ENCODE results near the gene COLGALT1. TPM values are rescaled to one million over a fixed set of nuclear protein-coding genes. Genes with fewer than 3 reads are reported as not detected.
A peak's percentile ranks its signal among the peaks of the same experiment; 100 is the strongest.

COLGALT1 gene
- total and polyA plus RNA-seq, 9 of the 15 experiments (the other 6 are each of a cell fraction or from before 2014, with no cell fraction given): 4.9 to 119 (median 82.6) TPM

GRCh38 chr19:17555929-17556813 lies 722 bp downstream of the COLGALT1 start (continued):
- TF ChIP-seq BCLAF1 (IDR thresholded peaks at IDR 0.05; ENCODE audit: borderline replicate concordance in 1 of 2, control insufficient read depth in 1 of 2, low read depth in 2 of 2, low read length in 1 of 2) (no peak), KHSRP (IDR thresholded peaks at IDR 0.05) (no peak), SLC30A9 (CRISPR knock-in tag; IDR thresholded peaks at IDR 0.05) (no peak), DNMT1 (IDR thresholded peaks at IDR 0.05) (no peak), ZFX (CRISPR knock-in tag; IDR thresholded peaks at IDR 0.05) (peak; percentile 35), ZNF263 (CRISPR knock-in tag; IDR thresholded peaks at IDR 0.05; ENCODE audit: borderline replicate concordance) (no peak), CHCHD3 (CRISPR knock-in tag; IDR thresholded peaks at IDR 0.05) (no peak), UBTF (IDR thresholded peaks at IDR 0.05; ENCODE audit: borderline replicate concordance in 1 of 2, low read depth in 2 of 2, low read length in 2 of 2) (no peak; a peak in 1 of 4 replicates), ARNT (IDR thresholded peaks at IDR 0.05) (no peak), CBFA2T2 (conservative IDR thresholded peaks at IDR 0.05) (no peak), EZH2 (IDR thresholded peaks at IDR 0.05; ENCODE audit: borderline replicate concordance, low read depth, low read length) (no peak), C11orf30 (IDR thresholded peaks at IDR 0.05; ENCODE audit: low read depth) (no peak), FOSL1 (tag; conservative IDR thresholded peaks at IDR 0.05) (no peak), ZBTB26 (CRISPR knock-in tag; IDR thresholded peaks at IDR 0.05) (no peak), PKNOX1 (IDR thresholded peaks at IDR 0.05) (no peak), PCBP1 (IDR thresholded peaks at IDR 0.05; ENCODE audit: low read depth, low read length, poor library complexity, severe bottlenecking) (no peak), POLR3G (IDR thresholded peaks at IDR 0.05; ENCODE audit: extremely low read depth, insufficient read length, insufficient replicate concordance) (no peak), PCBP2 (IDR thresholded peaks at IDR 0.05; ENCODE audit: low read depth, low read length, poor library complexity, severe bottlenecking) (no peak), KDM2B (CRISPR knock-in tag; IDR thresholded peaks at IDR 0.05) (no peak), ZNF165 (CRISPR knock-in tag; IDR thresholded peaks at IDR 0.05; ENCODE audit: borderline replicate concordance) (no peak), ZNF23 (CRISPR knock-in tag; IDR thresholded peaks at IDR 0.05) (no peak)

Measured in K562 (cell line).